Islet of Langerhans (tissue), 1 donor: ENCODE measurements around the gene TNS1.

Experiments used
- FAIRE-seq: peaks from one replicate; lab custom pipeline; 2011; peaks lifted over from hg19 to GRCh38; lab: Jason Lieb, UNC

The TNS1 gene

DNA sequence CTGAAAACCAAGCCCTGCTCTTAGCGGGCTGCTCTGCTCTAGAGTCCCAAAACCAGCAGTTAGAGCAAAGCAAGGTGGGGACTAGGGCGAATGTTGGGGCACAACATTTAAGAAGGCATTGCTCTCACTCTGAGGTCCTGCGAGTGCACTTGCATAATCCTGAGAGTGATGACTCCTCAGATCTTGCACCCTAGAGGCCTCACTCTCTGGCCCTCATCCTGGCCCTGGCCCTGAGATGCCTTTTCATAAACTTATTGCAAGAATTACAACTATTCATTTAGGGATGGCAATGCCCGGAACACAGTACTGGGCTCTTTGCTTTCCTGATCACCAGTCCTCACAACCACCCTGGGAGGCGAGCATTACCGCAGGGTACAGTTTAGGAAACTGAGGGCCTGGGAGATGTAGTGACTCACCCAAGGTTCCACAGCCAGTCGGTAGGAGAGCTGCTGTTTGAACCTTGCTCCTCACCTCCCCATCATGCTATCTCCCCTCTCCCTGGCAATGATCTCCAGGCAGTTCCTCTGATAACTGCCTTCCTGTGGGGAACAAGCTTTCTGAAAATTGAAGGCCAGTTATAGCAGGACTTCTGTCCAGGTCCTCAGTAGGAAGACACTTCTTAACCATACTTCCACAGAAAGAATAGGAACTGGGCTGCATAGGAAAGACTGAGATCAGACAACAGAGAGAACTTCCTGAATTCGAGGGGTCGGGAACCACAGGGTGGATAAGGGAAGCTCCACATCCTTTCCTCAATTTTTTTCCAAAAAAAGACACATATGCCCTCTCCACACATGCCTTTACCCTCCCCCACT lies 91.3 kb downstream of the TNS1 start:
- no peak for FAIRE-seq

DNA sequence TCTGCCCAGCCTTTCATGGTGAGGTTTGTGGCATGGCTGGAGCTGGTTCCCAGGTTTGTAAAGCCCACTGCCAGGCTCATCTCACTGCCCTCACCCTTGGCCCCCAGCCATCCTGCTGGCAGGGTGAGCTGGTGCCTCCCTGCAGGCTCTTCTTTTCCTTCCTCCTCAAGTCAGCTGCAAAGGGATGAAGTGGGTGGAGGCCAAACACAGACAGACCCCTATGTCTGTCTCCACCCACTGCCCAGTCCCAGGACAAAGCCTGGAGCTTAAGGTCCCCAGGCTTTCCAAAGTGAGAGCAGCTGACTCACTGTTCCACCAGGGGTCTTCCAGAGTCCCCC lies 92.0 kb downstream of the TNS1 start:
- FAIRE-seq, result no peak

DNA sequence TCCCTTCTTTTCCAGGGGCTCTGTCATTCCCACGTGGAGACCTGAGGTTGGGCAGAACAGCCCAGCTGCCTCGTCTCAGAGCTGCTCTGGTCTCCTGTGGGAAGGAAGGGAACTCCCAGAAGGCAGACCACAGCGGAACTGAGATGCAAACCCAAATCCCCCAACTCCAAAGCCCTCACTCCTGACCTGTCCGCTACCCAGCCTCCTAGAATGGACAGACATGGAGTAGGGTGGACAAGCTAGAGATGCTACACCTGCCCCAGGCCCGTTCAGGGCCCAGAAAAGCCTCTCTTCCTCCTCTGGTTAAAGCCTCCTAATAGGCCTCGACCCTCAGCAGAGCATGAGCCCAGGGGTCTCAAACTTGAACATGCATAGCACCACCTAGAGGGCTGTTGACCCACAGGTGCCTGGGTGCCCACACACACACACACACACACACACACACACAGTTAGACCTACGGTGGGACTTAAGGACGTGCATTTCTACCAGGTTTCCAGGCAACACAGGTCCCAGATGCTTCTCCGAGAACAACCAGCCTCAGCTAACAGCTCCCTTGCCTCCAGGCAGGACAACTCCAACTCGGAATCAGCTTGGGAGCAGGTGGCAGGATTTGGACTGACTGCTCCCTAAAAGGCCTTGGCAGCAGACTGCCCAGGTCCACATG lies 93.5 kb downstream of the TNS1 start:
- no peak for FAIRE-seq

DNA sequence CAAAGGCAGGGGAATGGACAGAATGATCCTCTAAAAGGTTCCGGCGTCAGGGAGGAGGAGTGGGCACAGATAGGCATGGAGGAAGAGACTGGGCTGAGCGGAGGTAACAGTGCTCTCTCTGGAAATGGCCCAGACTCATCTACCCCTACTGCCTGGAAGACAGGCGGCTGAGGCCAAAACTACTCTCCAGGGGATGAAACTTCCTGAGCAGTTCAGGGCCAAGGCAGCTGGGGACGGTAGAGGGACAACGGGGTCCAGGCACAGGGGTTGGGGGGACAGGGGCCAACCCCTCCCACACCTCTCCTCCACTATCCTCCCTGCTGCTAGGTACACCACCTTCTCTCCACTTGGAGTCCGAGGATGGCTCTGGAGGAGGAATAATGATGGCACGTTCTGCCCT lies 94.3 kb downstream of the TNS1 start:
- FAIRE-seq, result no peak

DNA sequence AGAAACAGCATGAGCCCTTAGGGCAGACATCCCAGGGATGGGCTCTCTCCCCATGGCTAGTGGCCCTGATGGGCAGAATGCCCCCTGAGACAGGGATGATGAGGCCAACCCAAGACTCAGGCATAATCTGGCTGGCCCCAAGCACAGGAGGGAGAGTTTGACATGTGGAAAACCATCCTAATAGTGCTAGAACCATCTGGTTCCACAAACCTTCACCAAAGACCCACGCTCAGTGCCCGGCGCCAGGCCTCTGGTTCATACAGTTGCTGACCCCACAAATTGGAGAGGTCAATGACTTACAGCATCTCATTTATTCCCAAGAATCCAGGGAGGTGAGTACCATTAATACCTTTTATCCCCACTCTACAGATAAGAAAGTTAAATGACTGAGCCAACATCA lies 95.5 kb downstream of the TNS1 start:
- no peak for FAIRE-seq

DNA sequence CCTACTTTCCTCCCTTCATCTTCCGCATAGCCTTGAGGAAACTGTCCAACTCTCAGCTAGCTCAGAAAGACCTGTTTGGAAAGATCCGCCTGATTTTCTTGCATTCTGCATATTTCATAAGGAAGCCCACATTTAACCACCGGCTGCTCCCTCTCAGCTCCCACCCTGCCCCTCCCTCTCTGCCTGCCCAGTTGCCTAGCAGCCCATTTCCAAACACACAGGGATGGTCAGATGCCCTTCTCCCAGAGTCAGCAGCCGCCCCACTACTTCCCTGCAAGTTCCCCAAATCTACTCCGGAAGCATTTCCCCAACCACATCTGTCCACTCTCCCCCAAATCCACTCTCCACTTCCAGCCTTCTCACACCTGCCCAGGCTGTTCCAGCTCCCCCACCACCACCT lies 96.0 kb downstream of the TNS1 start:
- FAIRE-seq, result no peak

DNA sequence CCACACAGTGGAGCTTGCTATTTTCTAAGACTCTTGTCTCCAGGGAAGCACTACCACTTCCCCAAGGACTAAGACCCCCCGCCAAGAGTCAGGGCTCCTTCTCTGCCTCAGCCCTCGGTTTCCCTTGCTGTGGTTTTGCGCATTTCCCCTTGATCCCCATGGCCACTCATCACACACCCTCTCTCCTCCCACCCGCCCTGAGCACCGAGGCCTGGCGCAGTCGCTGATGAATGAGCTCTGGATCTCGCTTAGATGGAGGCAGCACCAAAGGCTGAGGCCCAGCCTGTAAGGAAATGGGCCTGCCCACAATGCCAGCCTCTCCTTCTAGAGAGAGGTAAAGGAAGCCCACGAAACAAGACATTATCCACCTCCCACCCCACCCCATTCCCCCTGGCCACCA lies 96.9 kb downstream of the TNS1 start:
- no peak for FAIRE-seq

DNA sequence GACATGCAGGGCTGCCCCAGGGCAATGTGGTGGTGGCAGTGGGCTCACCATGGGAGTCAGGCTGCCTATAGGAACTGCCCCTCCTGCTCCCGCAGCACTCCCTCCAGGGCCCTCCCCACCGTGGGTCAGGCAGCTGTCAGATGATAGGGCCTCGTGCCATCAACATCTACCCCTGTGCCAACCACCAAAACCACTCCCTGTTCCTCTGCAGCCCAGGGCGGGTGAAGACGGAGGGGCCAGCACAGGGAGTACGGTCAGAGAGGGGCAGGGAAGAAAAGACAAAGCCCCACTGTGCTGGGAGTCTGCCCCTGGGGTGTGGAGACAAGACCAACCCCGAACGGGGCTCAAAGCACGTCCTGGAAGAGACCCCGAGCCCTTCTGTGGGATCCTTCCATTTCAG lies 97.4 kb downstream of the TNS1 start:
- no peak for FAIRE-seq

DNA sequence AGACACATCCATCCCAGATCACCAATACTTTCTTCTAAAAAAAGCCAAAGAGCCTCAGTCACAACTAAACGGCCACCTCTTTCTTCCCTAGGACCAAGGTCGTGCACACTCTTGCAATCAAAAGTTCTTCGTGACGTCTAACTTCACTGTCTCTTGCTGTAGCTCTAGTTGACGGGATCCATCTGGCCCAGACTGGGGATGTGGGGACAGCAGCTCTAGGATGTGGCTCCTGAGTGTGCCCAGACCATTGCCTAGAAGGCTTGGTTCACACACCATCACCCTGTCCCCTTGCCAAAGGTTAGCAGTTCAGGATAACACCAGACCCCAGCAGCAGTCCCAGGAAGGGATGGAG lies 98.2 kb downstream of the TNS1 start:
- FAIRE-seq, result no peak

DNA sequence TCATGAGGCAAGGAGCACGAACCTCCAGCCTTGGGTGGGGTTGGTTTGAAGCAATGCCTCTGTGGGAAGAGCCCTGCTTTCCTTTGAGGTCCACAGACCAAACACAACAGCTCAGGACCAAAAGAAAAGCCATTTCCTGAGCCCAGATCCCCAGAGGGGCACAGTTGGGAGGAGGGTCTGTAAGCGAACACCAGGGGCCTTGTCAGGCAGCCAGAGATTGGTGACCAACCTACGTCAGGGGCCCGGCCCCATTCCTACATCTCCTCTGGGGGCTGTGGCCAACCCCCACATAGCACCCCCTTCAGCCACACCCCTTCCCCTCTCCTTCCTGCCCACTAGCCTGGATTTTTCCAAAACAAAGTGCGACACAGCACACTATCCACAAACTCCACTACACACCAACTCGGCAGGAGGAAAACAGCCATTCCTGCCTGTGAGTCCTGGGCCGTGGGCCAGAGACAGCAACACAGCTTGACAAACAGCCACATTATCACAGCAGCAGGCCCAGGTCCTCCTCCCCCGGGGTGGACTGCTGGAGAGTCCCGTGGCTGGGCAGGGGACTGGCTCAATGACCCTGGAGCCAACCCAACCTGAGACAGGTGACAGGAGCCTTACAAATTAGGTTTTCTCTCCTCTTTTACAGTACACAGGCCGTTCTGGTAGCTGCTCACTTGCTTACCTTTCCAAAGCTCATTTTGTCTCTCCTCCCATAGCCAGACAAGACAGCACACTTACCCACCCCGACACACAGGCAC lies 98.8 kb downstream of the TNS1 start:
- FAIRE-seq, result no peak

DNA sequence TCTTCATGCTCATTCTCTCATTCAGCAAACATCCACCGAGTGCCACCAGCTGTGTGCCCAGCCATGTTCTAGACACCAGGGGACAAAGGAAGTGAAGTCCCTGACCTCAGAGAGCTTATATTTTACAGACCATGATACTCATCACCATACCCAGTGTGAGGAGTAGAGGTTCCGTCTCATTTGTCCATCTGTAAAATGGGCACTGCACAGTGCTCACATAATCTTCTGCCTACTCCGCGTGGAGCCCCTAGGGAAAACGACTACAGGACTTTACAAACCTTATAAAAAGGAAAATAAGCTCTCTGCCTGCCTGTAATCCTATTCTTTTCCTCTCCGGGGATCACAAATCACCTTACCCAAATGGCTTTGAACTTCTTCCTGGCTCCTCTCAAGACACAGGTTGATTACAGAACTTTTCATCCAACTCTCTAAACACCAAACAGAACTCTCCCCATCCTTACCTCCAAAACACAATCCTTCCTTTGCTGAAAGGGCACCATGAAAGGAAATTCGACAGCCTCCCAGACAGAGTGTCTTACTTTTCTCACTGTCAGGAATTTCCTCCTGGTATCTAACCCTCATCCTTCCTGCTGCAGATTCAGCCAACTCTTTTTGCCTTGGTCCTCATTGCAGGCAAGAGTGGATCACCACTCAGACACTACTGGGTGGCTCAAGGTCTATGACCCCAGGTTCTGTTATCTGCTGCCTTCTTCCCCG lies 99.5 kb downstream of the TNS1 start:
- no peak for FAIRE-seq

DNA sequence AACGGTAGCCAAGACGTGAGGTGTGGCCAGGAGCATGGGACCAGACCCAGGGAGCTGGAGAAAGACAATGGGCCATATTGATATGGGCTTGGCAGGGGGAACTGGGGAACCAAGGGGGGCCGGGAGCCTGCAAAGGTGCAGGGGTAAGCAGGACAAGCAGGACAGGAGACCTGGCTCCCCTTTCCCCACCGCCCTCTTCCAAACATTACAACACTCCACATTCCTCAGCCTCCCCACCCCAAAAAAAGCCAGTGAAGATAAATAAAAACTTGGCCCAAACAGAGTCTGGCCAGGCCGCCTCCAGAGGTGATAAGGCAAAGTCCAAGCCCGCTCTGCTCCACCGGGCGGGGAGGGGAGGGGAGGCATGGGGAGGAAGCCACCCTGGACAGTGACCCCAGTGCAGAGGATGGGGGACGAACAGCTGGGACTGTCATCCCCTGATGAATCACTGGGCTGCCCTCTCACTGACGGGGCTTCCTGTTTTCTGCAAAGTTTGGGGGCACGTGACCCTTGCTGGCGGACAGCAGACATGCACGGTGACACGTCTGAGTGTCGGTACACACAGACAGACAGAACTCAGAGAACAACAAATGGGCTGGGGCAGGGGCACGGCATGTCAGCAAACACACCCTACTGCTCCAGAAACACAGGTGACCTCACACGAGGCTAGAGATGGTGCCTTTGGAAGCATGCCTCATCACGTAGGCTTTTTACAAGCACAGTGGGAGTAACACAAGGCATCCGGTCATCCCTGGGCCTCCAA lies 100.2 kb downstream of the TNS1 start:
- FAIRE-seq, result no peak

DNA sequence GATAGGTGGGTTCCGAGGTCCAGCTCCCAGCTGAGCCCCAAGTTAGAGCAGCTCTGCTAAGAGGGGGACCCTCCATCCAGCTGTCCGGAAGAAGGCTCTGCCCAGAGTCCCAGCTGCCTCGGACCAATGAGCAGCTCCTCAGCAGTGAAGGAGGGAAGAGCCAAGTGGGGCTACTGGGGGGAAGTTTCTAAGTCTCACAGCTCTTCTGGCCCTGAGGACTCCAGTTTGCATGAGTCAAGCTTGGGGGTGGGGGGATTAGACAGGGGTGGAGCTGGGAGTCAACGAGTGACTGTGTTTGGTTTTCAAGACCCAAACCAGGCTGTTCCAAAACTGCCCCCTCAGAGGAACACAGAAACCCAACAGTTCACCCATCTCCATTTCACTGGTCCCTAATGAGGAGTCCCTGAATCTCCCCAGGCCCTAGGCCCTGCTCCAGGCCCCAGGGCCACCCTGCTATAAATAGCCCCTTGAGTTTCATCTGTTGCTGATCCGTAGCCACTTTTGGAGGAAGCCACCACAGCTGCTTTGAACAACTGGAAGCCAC lies 100.9 kb downstream of the TNS1 start:
- FAIRE-seq, result no peak

DNA sequence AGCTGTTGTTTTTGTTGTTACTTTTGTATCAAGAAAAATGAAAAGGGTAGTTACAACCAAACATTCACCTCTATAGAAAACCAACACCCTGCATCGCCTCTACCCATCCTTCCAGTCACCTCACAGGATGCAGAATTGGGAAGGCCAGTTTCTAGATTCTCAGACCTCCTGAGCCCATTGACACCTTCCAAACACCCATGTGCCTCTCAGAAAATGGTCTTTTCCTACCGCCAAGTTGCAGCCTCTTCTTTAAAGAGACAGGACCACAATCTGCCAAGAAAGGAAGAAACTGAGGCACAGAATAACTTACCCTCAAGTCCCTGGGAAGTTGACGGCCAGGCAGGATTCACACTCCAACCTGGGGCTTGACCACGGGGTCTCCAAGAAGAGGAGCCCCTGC lies 101.4 kb downstream of the TNS1 start:
- FAIRE-seq, result no peak

DNA sequence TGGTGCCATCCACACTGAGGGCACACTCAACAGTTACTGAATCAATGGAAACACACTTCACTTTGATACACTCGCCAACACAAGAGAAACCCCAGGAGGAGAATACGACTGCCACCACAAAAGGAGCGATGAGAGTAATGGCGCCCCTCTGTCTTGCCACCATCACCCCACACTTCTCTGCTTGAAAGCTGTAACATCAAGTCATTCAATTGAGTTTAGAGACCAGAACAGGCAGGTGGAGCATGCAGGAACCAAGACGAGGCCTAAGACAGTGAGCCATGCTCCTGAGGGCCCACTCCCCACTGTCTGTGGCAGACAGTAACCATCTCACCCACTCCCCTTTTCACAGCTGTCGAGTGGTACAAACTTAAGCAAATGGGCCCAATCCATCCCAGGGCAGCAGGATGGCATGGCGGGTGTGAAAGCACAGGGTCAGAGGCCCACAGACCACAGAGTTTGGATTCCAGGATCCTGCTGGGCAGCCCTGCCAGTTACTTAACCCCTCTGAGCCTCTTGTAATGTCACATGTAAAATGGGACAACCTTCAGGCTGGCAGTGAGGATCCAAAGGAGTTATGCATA lies 101.9 kb downstream of the TNS1 start:
- FAIRE-seq, result no peak

DNA sequence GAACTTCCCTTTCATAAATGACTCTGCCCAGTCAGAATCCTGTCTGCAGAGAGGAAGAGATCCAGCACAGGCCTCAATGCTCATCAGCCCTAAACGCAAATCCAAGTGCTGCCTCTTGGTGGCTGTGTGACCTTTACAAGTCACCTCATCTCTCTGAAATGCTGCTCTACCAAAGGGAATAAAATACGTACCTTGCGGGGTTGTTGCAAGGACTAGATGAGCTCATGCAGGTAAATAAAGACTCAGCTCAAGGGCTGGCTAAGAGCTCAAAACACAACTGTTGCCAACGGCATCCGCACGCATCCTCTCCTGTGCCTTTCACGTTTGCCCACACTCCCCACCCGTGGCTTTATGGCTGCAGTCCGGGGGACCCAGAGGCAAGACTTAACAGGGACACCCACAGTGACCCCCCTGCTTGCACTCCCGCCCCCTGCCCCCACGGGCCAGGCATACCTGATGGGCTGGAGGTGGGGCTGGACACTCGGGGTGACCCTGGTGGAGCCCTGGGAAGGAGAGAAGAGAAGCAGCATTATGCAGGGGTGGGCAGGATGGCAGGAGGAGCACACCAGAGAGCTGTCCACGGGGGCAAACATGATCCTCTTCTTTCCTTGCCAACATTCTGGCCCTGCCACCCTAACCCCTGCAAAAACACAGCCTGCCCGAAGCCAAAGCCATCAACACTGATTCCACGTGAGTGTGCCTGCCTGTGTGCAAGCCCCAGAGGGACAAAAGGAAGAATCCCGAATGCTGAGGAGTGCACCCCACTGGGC lies 102.6 kb downstream of the TNS1 start:
- no peak for FAIRE-seq

DNA sequence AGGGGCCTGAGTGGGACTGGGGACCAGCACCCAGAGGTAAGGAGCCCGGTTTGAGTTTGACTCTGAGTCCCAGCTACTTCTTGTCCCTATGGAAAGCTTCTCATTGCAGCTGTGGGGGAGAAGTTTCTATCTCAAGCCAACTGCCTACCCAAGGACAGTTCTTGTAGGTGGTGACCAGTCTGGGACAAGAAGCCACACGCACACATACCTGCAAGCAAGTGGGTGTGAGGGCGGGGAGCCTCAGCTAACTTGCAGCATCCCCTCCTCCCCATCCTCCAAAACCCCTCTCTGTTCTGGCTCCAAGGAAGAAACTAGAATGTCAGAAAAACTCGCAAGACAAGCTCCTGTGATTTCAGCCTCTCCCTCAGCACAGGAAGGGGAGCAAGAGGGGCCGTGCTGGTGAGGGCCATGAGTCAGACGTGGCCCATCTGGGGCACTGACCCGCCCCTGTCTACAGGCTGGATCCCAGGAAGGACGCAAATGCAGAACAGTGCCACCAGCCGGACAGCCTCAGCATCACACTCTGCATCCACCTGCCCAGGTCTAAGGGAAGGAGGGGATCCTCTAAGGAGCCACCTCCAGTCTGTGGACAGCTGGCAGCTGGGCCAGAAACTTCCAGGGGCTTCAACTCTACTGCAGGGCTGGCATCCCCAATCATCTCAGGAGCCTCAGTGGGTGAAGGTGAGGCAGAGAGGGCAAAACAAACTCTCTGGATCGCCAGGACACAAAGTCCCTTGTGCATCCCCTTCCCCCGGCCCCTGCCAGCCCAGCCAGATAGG lies 103.4 kb downstream of the TNS1 start:
- FAIRE-seq, result no peak

DNA sequence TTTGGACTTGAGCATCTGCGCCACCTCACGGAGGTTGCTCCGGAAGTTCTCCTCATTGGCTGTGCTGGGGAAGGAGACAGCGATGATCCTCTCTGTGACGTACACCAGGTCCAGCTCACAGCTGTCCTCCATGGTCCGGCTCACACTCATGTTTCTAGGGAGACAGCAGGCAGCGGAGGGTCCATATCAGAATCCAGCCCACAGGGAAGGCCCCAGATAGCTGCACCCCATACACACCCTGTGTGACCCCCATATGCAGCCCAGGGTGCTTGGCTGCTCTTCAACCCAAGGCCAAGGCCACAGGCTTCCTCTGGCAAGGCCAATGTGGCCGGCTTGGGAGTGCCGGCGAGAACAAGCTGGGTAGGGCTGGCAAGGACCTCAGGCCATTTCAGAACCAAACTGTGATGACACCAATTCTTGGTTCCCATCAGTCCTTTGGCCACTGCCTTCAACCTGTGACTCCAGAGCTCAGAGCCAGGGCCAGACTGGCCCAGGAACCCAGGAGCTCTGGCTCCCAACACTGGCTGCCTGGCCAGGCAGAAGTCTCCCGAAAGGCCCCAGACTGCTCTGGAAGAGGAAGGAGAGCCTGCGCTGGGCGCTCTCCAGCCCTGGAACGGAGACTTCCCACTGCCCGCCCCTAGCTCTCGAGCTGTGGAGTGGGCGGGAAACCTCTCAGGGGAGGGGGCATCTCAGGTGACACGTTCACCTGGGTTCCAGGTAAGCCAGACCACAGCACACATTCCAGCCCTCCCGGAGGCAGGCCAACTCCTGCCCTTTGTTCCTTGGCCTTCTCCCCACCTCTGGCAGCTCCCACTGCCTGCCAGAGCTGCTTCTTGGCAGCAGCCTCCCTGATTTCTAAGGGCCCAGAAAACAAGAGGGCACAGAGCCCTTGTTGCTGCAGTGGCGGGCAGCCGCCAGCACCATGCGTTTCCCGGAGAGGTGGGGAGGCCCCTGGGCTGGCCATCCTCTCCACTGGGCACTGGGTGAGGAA lies 104.7 kb downstream of the TNS1 start:
- no peak for FAIRE-seq
